Measurements from ENCODE around the gene NEMP2.

NEMP2 gene

DNA sequence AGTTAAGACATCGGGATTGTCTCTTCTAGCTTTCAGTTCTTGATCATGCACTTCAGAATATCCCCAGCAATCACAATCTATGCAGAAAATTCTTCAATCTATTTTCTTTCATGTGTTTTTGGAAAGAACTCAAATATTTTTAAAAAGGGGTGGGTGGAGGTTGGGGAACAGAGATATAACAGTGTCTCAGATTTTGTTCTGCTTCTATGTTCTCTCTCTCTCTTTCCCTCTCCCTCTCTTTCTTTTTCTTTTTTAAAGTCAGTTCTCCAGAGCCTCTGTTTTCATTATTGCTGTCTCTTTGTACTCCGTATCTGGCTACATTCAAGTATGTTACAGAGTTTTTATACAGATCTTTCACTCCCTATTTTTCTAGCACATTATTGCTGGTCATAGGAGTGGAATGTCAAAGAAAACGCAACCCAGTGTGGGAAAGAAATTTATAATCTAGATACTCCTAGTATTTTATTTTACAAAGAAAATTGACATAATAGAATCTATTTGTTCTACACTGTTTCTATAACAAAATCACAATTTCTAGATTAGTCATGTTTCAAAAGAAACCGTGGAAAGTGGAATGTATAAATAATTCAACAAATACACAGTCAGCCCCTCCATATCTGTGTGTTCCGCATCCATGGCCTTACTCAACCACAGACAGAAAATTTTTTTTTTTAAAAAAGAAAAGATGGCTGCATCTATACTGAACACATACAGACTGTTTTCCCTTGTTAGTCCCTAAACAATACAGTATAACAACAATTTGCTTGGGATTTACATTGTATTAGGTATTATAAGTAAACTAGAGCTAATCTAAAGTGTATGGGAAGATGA lies 11.2 kb upstream of the NEMP2 start:
- Histone ChIP-seq H3K4me1 (ENCODE audit: control insufficient read depth, low read length) (peaks cover 1% of the 10 kb centered on the region; the same call in 1 of the 2 replicates), H3K9me2 (replicated peaks; ENCODE audit: control insufficient read depth, low read length) (no peaks in the 10 kb centered on the region), H3K4me2 (ENCODE audit: low read length) (no peak overlapping the region), H3K27ac (ENCODE audit: low read depth, low read length) (no peak overlapping the region), H3K27me3 (ENCODE audit: control insufficient read depth, low read length) (no peaks in the 10 kb centered on the region), H3K9me3 (ENCODE audit: control insufficient read depth, insufficient read depth, low read length) (peaks cover 1% of the 10 kb centered on the region), H3F3A (ENCODE audit: control insufficient read depth, insufficient read depth) (no peaks in the 10 kb centered on the region), H3K36me3 (ENCODE audit: control insufficient read depth, low read length) (no peaks in the 10 kb centered on the region), H3K4me3 (ENCODE audit: low read length) (no peak overlapping the region), H3K79me2 (ENCODE audit: control insufficient read depth, low read length) (peaks cover 26% of the 10 kb centered on the region), H4K20me1 (ENCODE audit: control insufficient read depth, insufficient read depth, low read depth, low read length) (no peaks in the 10 kb centered on the region)
- TF ChIP-seq CTCF (IDR thresholded peaks at IDR 0.05; ENCODE audit: low read depth, low read length, poor library complexity, severe bottlenecking) (no peak), EZH2phosphoT487 (IDR thresholded peaks at IDR 0.05; ENCODE audit: borderline replicate concordance, low read length) (no peak)

DNA sequence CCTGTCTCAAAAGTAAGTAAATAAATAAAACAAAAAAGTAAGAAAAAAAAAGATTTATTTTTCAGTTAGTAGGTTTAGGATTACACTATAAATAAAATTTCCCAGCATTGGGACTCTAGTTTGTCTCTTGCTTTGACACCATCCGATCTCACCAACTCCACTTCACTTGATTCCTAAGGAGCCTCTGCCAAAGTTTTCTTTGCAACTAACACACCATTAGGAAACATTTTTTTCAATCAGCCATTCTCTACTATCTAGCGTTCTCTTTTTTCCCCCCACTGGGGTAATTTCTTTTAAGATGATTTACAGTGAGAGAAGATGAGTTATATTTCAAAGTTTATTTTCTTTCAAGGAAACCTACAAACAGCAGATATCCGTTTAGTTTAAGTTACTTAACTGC lies 10.6 kb upstream of the NEMP2 start:
- peaks cover 33% of the 10 kb centered on the region for H3K79me2 ChIP-seq (ENCODE audit: control insufficient read depth, low read length)
- H3K27me3 ChIP-seq (ENCODE audit: control insufficient read depth, low read length), result no peaks in the 10 kb centered on the region
- H3K4me1 ChIP-seq (ENCODE audit: control insufficient read depth, low read length), result no peaks in the 10 kb centered on the region
- peaks cover 8% of the 10 kb centered on the region for H3K9me3 ChIP-seq (ENCODE audit: control insufficient read depth, insufficient read depth, low read length)
- peaks cover 4% of the 10 kb centered on the region for H3K36me3 ChIP-seq (ENCODE audit: control insufficient read depth, low read length)
- no peak overlapping the region for H3K4me2 ChIP-seq (ENCODE audit: low read length)
- no peak overlapping the region for H3K27ac ChIP-seq (ENCODE audit: low read depth, low read length)
- H4K20me1 ChIP-seq (ENCODE audit: control insufficient read depth, insufficient read depth, low read depth, low read length), result no peaks in the 10 kb centered on the region
- no peak overlapping the region for H3K4me3 ChIP-seq (ENCODE audit: low read length)
- TF ChIP-seq EZH2phosphoT487 (IDR thresholded peaks at IDR 0.05; ENCODE audit: borderline replicate concordance, low read length), result no peak
- no peak for TF ChIP-seq CTCF (IDR thresholded peaks at IDR 0.05; ENCODE audit: low read depth, low read length, poor library complexity, severe bottlenecking)
- no peaks in the 10 kb centered on the region for H3K9me2 ChIP-seq (replicated peaks; ENCODE audit: control insufficient read depth, low read length)
- no peaks in the 10 kb centered on the region for H3F3A ChIP-seq (ENCODE audit: control insufficient read depth, insufficient read depth)

- no peak overlapping the region for H3K27ac ChIP-seq (ENCODE audit: low read depth, low read length)
- no peak for TF ChIP-seq CTCF (IDR thresholded peaks at IDR 0.05; ENCODE audit: low read depth, low read length, poor library complexity, severe bottlenecking)
- TF ChIP-seq EZH2phosphoT487 (IDR thresholded peaks at IDR 0.05; ENCODE audit: borderline replicate concordance, low read length), result no peak
- no peaks in the 10 kb centered on the region for H4K20me1 ChIP-seq (ENCODE audit: control insufficient read depth, insufficient read depth, low read depth, low read length)
- peaks cover 77% of the 10 kb centered on the region for H3K79me2 ChIP-seq (ENCODE audit: control insufficient read depth, low read length)
- peaks cover 37% of the 10 kb centered on the region for H3K36me3 ChIP-seq (ENCODE audit: control insufficient read depth, low read length)
- H3K4me2 ChIP-seq (ENCODE audit: low read length), result no peak overlapping the region
- H3K9me3 ChIP-seq (ENCODE audit: control insufficient read depth, insufficient read depth, low read length), result peaks cover 37% of the 10 kb centered on the region
- H3F3A ChIP-seq (ENCODE audit: control insufficient read depth, insufficient read depth), result peaks cover 4% of the 10 kb centered on the region
- no peaks in the 10 kb centered on the region for H3K9me2 ChIP-seq (replicated peaks; ENCODE audit: control insufficient read depth, low read length)
- H3K4me3 ChIP-seq (ENCODE audit: low read length), result no peak overlapping the region
- peaks cover 12% of the 10 kb centered on the region for H3K4me1 ChIP-seq (ENCODE audit: control insufficient read depth, low read length)
- no peaks in the 10 kb centered on the region for H3K27me3 ChIP-seq (ENCODE audit: control insufficient read depth, low read length)
Observed at GRCh38 chr2:190540048-190540447, 5.5 kb upstream of the NEMP2 start.

All from DOHH2 (cell line).